H1 (cell line): ENCODE data around the gene EFR3B. TPM values are rescaled to one million over a fixed set of nuclear protein-coding genes. Genes with fewer than 3 reads are reported as not detected.

Experiments used
- CTCF ChIA-PET: fragments of 300-600 bp; sonication (Branson Sonifier 250); formaldehyde crosslinking; loops from one replicate; lab custom pipeline; 2021; ENCODE audit not compliant: partially characterized antibody; lab: Charles Lee
- POLR2A ChIA-PET: fragments of 300-600 bp; sonication (Branson Sonifier 250); formaldehyde crosslinking; loops from one replicate; lab custom pipeline; 2021; ENCODE audit warnings: inconsistent platforms; ENCODE audit not compliant: partially characterized antibody; lab: Charles Lee
- DNase-seq, 2 experiments: peaks; one replicate each; pipeline versions ENCODE4 v3.0.0 to v3.0.0-alpha.2; 2010 to 2022; ENCODE audit warnings: low spot score in 2 of 2, low read depth in 1 of 2, mixed read lengths in 1 of 2
- FAIRE-seq: peaks from 2 replicates; lab custom pipeline; 2011; peaks lifted over from hg19 to GRCh38; lab: Jason Lieb, UNC
- H2AFZ ChIP-seq: 2 replicates; pipeline ENCODE4 v1.8.1; 2012; ENCODE audit warnings: low read length, inconsistent platforms
- H2AK5ac ChIP-seq: 2 replicates; pipeline ENCODE4 v1.6.1; 2013; ENCODE audit warnings: low read depth, low read length
- H2BK120ac ChIP-seq: replicated peaks from 2 replicates; pipeline ENCODE3; 2013; ENCODE audit warnings: low read depth, low read length, inconsistent platforms
- H2BK12ac ChIP-seq: 2 replicates; pipeline ENCODE4 v1.6.1; 2013; ENCODE audit warnings: low read depth, low read length
- H2BK15ac ChIP-seq: 2 replicates; pipeline ENCODE4 v1.6.1; 2013; ENCODE audit warnings: low read length
- H2BK20ac ChIP-seq: 2 replicates; pipeline ENCODE4 v1.6.1; 2013; ENCODE audit warnings: low read length
- H2BK5ac ChIP-seq: 2 replicates; pipeline ENCODE4 v1.6.1; 2013; ENCODE audit warnings: low read depth, low read length
- H3K14ac ChIP-seq: 2 replicates; pipeline ENCODE4 v1.6.1; 2013; ENCODE audit warnings: inconsistent platforms; ENCODE audit not compliant: insufficient read length
- H3K18ac ChIP-seq: 2 replicates; pipeline ENCODE4 v1.6.1; 2013; ENCODE audit warnings: low read length; ENCODE audit errors: extremely low read depth
- H3K23ac ChIP-seq: 2 replicates; pipeline ENCODE4 v1.6.1; 2013; ENCODE audit warnings: inconsistent platforms; ENCODE audit not compliant: insufficient read length
- H3K23me2 ChIP-seq: 2 replicates; pipeline ENCODE4 v1.6.1; 2013; ENCODE audit warnings: low read depth, low read length
- H3K27ac ChIP-seq: 2 replicates; pipeline ENCODE4 v1.6.1; 2011; ENCODE audit warnings: low read depth, low read length, inconsistent platforms
- H3K27me3 ChIP-seq, 4 experiments: replicated peaks in 1 of 4; 1 replicate in 1 of 4; 2 replicates in 3 of 4; pipeline versions ENCODE4 v1.6.1 to v1.8.1; 2011 to 2013; ENCODE audit warnings: low read length in 3 of 4, mild to moderate bottlenecking in 3 of 4, inconsistent platforms in 2 of 4, mixed read lengths in 2 of 4, moderate library complexity in 1 of 4; ENCODE audit not compliant: control insufficient read depth in 3 of 4, insufficient read depth in 3 of 4; ENCODE audit errors: extremely low read depth in 1 of 4
- H3K36me3 ChIP-seq, 4 experiments: 2 replicates each; pipeline versions ENCODE4 v1.6.1 to v1.8.1; 2011 to 2013; ENCODE audit warnings: mild to moderate bottlenecking in 4 of 4, low read length in 3 of 4, moderate library complexity in 2 of 4, control low read depth in 1 of 4, inconsistent platforms in 1 of 4; ENCODE audit not compliant: insufficient read depth in 4 of 4, control insufficient read depth in 2 of 4
- H3K4ac ChIP-seq: replicated peaks from 2 replicates; pipeline ENCODE3; 2013; ENCODE audit warnings: low read length, low read depth, mixed read lengths, inconsistent platforms; ENCODE audit not compliant: insufficient read length
- H3K4me1 ChIP-seq, 4 experiments: replicated peaks in 1 of 4; 1 replicate in 1 of 4; 2 replicates in 3 of 4; pipeline versions ENCODE4 v1.6.1 to v1.8.1; 2011 to 2013; ENCODE audit warnings: low read length in 3 of 4, inconsistent platforms in 2 of 4, mixed read lengths in 1 of 4; ENCODE audit not compliant: insufficient read depth in 4 of 4, control insufficient read depth in 3 of 4
- H3K4me2 ChIP-seq, 2 experiments: 2 replicates each; pipeline versions ENCODE4 v1.6.1 to v1.8.1; 2011 to 2013; ENCODE audit warnings: low read depth in 2 of 2, low read length in 2 of 2, control low read depth in 1 of 2, inconsistent platforms in 1 of 2, mild to moderate bottlenecking in 1 of 2; ENCODE audit not compliant: insufficient read depth in 1 of 2
- H3K4me3 ChIP-seq, 4 experiments: fragments of 200-600, 300-600 bp in 1 of 4; sonication (generic), shearing (Covaris generic), sonication (Bioruptor Twin) in 1 of 4; 2 replicates each; pipeline versions ENCODE4 v1.5.1 to v1.8.1; 2011 to 2016; ENCODE audit warnings: low read length in 4 of 4, low read depth in 3 of 4, control low read depth in 2 of 4, inconsistent platforms in 2 of 4, mild to moderate bottlenecking in 2 of 4, mixed read lengths in 1 of 4, moderate library complexity in 1 of 4; ENCODE audit not compliant: insufficient read depth in 2 of 4; ENCODE audit errors: extremely low read depth in 1 of 4
- H3K56ac ChIP-seq: replicated peaks from 2 replicates; pipeline ENCODE3; 2013; ENCODE audit warnings: low read depth, mild to moderate bottlenecking, mixed read lengths, low read length, inconsistent platforms; ENCODE audit not compliant: insufficient read length
- H3K79me1 ChIP-seq: 2 replicates; pipeline ENCODE4 v1.6.1; 2013; ENCODE audit warnings: low read depth, low read length, control low read depth
- H3K79me2 ChIP-seq, 2 experiments: 2 replicates each; pipeline versions ENCODE4 v1.6.1 to v1.8.1; 2012 to 2013; ENCODE audit warnings: low read length in 2 of 2, mild to moderate bottlenecking in 2 of 2, inconsistent platforms in 1 of 2; ENCODE audit not compliant: insufficient read depth in 2 of 2, control insufficient read depth in 1 of 2
- H3K9ac ChIP-seq, 4 experiments: replicated peaks in 1 of 4; 1 replicate in 1 of 4; 2 replicates in 3 of 4; pipeline versions ENCODE4 v1.6.1 to v1.8.1; 2011 to 2013; ENCODE audit warnings: low read depth in 3 of 4, low read length in 3 of 4, control low read depth in 2 of 4, mild to moderate bottlenecking in 2 of 4, moderate library complexity in 2 of 4, inconsistent platforms in 1 of 4; ENCODE audit errors: extremely low read depth in 1 of 4
- H3K9me3 ChIP-seq, 2 experiments: 2 replicates each; pipeline versions ENCODE4 v1.6.1 to v1.8.1; 2012 to 2013; ENCODE audit warnings: mild to moderate bottlenecking in 2 of 2, moderate library complexity in 2 of 2, control low read depth in 1 of 2, inconsistent platforms in 1 of 2, low read depth in 1 of 2, low read length in 1 of 2, mixed read lengths in 1 of 2; ENCODE audit not compliant: insufficient read depth in 2 of 2
- H4K20me1 ChIP-seq, 2 experiments: replicated peaks in 1 of 2; 2 replicates each; pipeline versions ENCODE3 to v1.8.1; 2011 to 2013; ENCODE audit warnings: inconsistent platforms in 2 of 2, low read length in 2 of 2, mild to moderate bottlenecking in 1 of 2; ENCODE audit not compliant: insufficient read depth in 2 of 2, control insufficient read depth in 1 of 2
- H4K5ac ChIP-seq: 2 replicates; pipeline ENCODE4 v1.6.1; 2013; ENCODE audit warnings: low read length, low read depth, mixed read lengths, inconsistent platforms; ENCODE audit not compliant: insufficient read length
- H4K8ac ChIP-seq: 2 replicates; pipeline ENCODE4 v1.8.0; 2013; ENCODE audit warnings: mild to moderate bottlenecking, moderate library complexity, low read length, inconsistent platforms; ENCODE audit not compliant: insufficient read depth; ENCODE audit errors: extremely low read depth
- H4K91ac ChIP-seq: replicated peaks from 2 replicates; pipeline ENCODE3; 2013; ENCODE audit warnings: low read length, mixed read lengths, inconsistent platforms; ENCODE audit not compliant: insufficient read length
- CTBP2 ChIP-seq: IDR thresholded peaks from 2 replicates; pipeline ENCODE4 v1.7.0; 2011; ENCODE audit warnings: borderline replicate concordance, mild to moderate bottlenecking, moderate library complexity, mixed read lengths, low read length; ENCODE audit not compliant: insufficient read depth, insufficient read length
- WGBS, 2 experiments: shearing (Covaris generic) in 1 of 2; methylation state at CpG; one replicate each; pipeline versions ENCODE4 v1.1.6 to v1.1.7; 2013 to 2015; ENCODE audit warnings: low lambda C conversion rate in 2 of 2, mixed read lengths in 2 of 2, inconsistent platforms in 1 of 2, low coverage in 1 of 2, missing lambda C conversion rate in 1 of 2; ENCODE audit not compliant: insufficient replicate concordance in 2 of 2, insufficient coverage in 1 of 2, insufficient read length in 1 of 2; ENCODE audit errors: extremely low coverage in 1 of 2, missing lambda C conversion rate in 1 of 2; 5-methylcytosine and 5-hydroxymethylcytosine counted together
- polyA plus RNA-seq, 7 experiments: library from polyadenylated mRNA; depleted of rRNA in 3 of 7; stranded (reverse) in 5 of 7; unstranded in 2 of 7; fragments of >200 nt in 5 of 7; fragments of 200-250 nt in 2 of 7; gene quantifications; 1 replicate in 5 of 7; 2 replicates in 1 of 7; 4 replicates in 1 of 7; pipeline versions ENCODE4 v1.2.1 to v1.2.3, GENCODE V29; 2011 to 2013; ENCODE audit warnings: missing spikeins in 2 of 7, mixed read lengths in 2 of 7
- total RNA-seq: library from RNA; stranded (reverse); fragmentation: NEBNext Ultra II Directional; extraction: Animal tissue kit (Norgen Biotek cat#: 25700); gene quantifications from 2 replicates; pipeline ENCODE4 v1.2.1, GENCODE V29; 2021
- TF ChIP-seq, protein P1 (sequence below): IDR thresholded peaks from 2 replicates; pipeline ENCODE4 v1.6.1; 2011; ENCODE audit warnings: low read depth, mild to moderate bottlenecking, low read length; ENCODE audit not compliant: insufficient read depth

Gene EFR3B
- total and polyA plus RNA-seq, 2 of the 8 experiments (the other 6 are each of a cell fraction or from before 2014, with no cell fraction given), result 3.4 to 9.6 TPM

DNA sequence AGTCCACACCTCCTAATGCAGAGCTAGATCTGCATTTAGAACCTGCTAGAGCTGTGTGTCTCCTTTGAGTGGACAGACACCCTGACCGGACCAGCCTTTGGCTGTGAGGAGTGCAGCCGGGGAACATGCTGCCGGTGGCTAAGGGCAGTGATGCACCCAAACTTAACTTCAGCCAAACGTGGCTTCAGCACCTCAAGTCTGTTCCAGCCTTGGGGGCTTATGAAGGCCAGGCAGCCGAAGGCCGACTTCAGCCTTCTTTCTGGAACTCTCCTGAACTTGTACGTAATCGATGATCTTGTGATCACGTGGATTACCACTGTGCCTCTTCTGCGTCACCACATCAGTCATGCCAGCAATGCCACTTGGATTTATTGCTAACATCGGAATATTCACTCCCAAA, 77.4 kb downstream of the EFR3B start:
- Histone ChIP-seq H3K9ac (no peak overlapping the region), H2BK5ac (no peak overlapping the region), H2AFZ (no peak overlapping the region), H3K23ac (no peak overlapping the region), H3K27ac (no peak overlapping the region), H2BK120ac (no peak overlapping the region), H2BK20ac (no peak overlapping the region), H3K56ac (no peak overlapping the region), H3K4me2 (no peak overlapping the region), H4K91ac (no peak overlapping the region), H4K8ac (no peak overlapping the region), H3K4me1 (no peaks in the 10 kb centered on the region; a peak in 2 of 7 replicates), H3K79me1 (no peaks in the 10 kb centered on the region), H3K4ac (no peak overlapping the region), H3K27me3 (no peaks in the 10 kb centered on the region), H4K20me1 (peaks cover 0 to 3% of the 10 kb centered on the region in 2 experiments), H3K18ac (no peak overlapping the region), H2BK12ac (no peak overlapping the region), H2BK15ac (no peak overlapping the region), H2AK5ac (no peak overlapping the region; the same call in 1 of the 2 replicates), H3K23me2 (no peaks in the 10 kb centered on the region), H3K14ac (no peak overlapping the region), H3K79me2 (no peaks in the 10 kb centered on the region), H3K36me3 (peaks cover 0 to 5% (median 0%) of the 10 kb centered on the region in 4 experiments; a peak in 1 of 8 replicates), H4K5ac (no peak overlapping the region), H3K4me3 (no peak overlapping the region), H3K9me3 (no peaks in the 10 kb centered on the region)
- no peak for TF ChIP-seq CTBP2
- TF ChIP-seq, protein P1, sequence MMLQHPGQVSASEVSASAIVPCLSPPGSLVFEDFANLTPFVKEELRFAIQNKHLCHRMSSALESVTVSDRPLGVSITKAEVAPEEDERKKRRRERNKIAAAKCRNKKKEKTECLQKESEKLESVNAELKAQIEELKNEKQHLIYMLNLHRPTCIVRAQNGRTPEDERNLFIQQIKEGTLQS, result no peak
- ChIA-PET CTCF (interaction anchor here (1.0 to 2.1 kb wide), 5 partner anchors 11 to 144 kb away, joined by 3 to 7 read pairs (median 4); no protein-coding TSS in a partner anchor), POLR2A (interaction anchor here (0.7 kb wide), 1 partner anchor 63 kb away, joined by 3 read pairs; no protein-coding TSS in a partner anchor)
- WGBS, 2 experiments, result 94% methylated on average over 11 of the region's 11 CpGs; no CpG with 5 or more reads in 1 of the 2 experiments
- no peak for FAIRE-seq
- DNase-seq, result no peak
